WTC11 (cell line): Measurements from ENCODE around the gene EHMT1.

Experiments used
- ARID4B ChIP-seq: sonication (generic); formaldehyde crosslinking; IDR thresholded peaks from 2 replicates; pipeline ENCODE4 v1.8.0; 2023; ENCODE audit warnings: missing genetic modification reagents, mild to moderate bottlenecking, borderline replicate concordance
- ATF2 ChIP-seq: sonication (generic); formaldehyde crosslinking; IDR thresholded peaks from 2 replicates; pipeline ENCODE4 v1.8.1; 2022; ENCODE audit warnings: low read depth, missing genetic modification reagents, borderline replicate concordance
- CTCF ChIP-seq: fragments of 200-600 bp; IDR thresholded peaks from 2 replicates; pipeline ENCODE4 v1.8.0; 2022; ENCODE audit warnings: antibody characterized with exemption
- E2F4 ChIP-seq: sonication (generic); formaldehyde crosslinking; IDR thresholded peaks from 2 replicates; pipeline ENCODE4 v1.8.1; 2022; ENCODE audit warnings: low read depth, mild to moderate bottlenecking, moderate library complexity, missing genetic modification reagents, borderline replicate concordance
- FOXJ3 ChIP-seq: sonication (generic); formaldehyde crosslinking; IDR thresholded peaks from 2 replicates; pipeline ENCODE4 v1.9.0; 2021; ENCODE audit warnings: missing genetic modification reagents, mild to moderate bottlenecking, borderline replicate concordance
- MAX ChIP-seq: sonication (generic); formaldehyde crosslinking; IDR thresholded peaks from 2 replicates; pipeline ENCODE4 v1.8.0; 2022; ENCODE audit warnings: mild to moderate bottlenecking, missing genetic modification reagents
- MXD4 ChIP-seq: fragments of 250-450 bp; sonication (Bioruptor Pico); IDR thresholded peaks from 2 replicates; pipeline ENCODE4 v1.8.0; 2021; ENCODE audit warnings: mild to moderate bottlenecking, moderate library complexity, borderline replicate concordance
- NFE2L1 ChIP-seq: sonication (generic); formaldehyde crosslinking; IDR thresholded peaks from 2 replicates; pipeline ENCODE4 v1.8.1; 2023; ENCODE audit warnings: missing genetic modification reagents
- OVOL2 ChIP-seq: fragments of 250-450 bp; sonication (Bioruptor Pico); IDR thresholded peaks from 2 replicates; pipeline ENCODE4 v1.9.0; 2021; ENCODE audit warnings: mild to moderate bottlenecking, borderline replicate concordance
- PRDM15 ChIP-seq: sonication (generic); formaldehyde crosslinking; IDR thresholded peaks from 2 replicates; pipeline ENCODE4 v1.8.0; 2022; ENCODE audit warnings: missing genetic modification reagents
- SP1 ChIP-seq: sonication (generic); formaldehyde crosslinking; conservative IDR thresholded peaks from 2 replicates; pipeline ENCODE4 v1.8.1; 2022; ENCODE audit warnings: missing genetic modification reagents
- ZSCAN18 ChIP-seq: fragments of 250-450 bp; sonication (Bioruptor Pico); IDR thresholded peaks from 2 replicates; pipeline ENCODE4 v2.1.2; 2022; ENCODE audit warnings: mild to moderate bottlenecking, moderate library complexity

GRCh38 chr9:137592767-137593166 lies 26.0 kb upstream of the EHMT1 start:
- TF ChIP-seq CTCF (no peak), SP1 (CRISPR knock-in tag) (no peak), PRDM15 (CRISPR knock-in tag) (no peak), FOXJ3 (CRISPR knock-in tag) (no peak), MXD4 (CRISPR knock-in tag) (no peak), MAX (CRISPR knock-in tag) (no peak), NFE2L1 (no peak), ARID4B (no peak), OVOL2 (CRISPR knock-in tag) (no peak), ATF2 (CRISPR knock-in tag) (no peak), E2F4 (CRISPR knock-in tag) (no peak), ZSCAN18 (CRISPR knock-in tag) (no peak)
